PC-3 (cell line): Measurements from ENCODE around the gene COL2A1. TPM values are rescaled to one million over a fixed set of nuclear protein-coding genes. Genes with fewer than 3 reads are reported as not detected.

ENCODE experiments used
- ATAC-seq: fragments of 200-7000 bp; cut with Tn5 transposase; 2 replicates; pipeline ENCODE4 v1.9.1; 2020; ENCODE audit warnings: mild to moderate bottlenecking, moderate library complexity
- BruUV-seq: library from RNA; stranded (reverse); fragments of 400-500 nt; replicated peaks from 2 replicates; lab custom pipeline; 2021; lab: Mats Ljungman, UMichigan
- CTCF ChIA-PET: fragments of 300-600 bp; sonication (Branson Sonifier 250); formaldehyde crosslinking; loops from one replicate; lab custom pipeline; 2022; ENCODE audit warnings: antibody characterized with exemption; lab: Charles Lee
- POLR2A ChIA-PET: fragments of 300-600 bp; sonication (Branson Sonifier 250); formaldehyde crosslinking; loops from one replicate; lab custom pipeline; 2022; ENCODE audit warnings: antibody characterized with exemption; ENCODE audit not compliant: unreplicated experiment; lab: Charles Lee
- DNase-seq: peaks from one replicate; pipeline ENCODE4 v3.0.0-alpha.2; 2015
- H2AFZ ChIP-seq: fragments of 300-600 bp; sonication (generic); 2 replicates; pipeline ENCODE4 v1.6.0; 2016; ENCODE audit warnings: antibody characterized with exemption, low read length
- H3F3A ChIP-seq: fragments of 300-600 bp; sonication (generic); one replicate; pipeline ENCODE4 v1.6.0; 2017; ENCODE audit warnings: antibody characterized with exemption, low read length, control low read depth, mild to moderate bottlenecking; ENCODE audit not compliant: unreplicated experiment
- H3K27ac ChIP-seq: fragments of 300-600 bp; sonication (generic); 2 replicates; pipeline ENCODE4 v1.5.1; 2016; ENCODE audit warnings: mild to moderate bottlenecking, low read length
- H3K27me3 ChIP-seq: fragments of 300-600 bp; sonication (generic); 2 replicates; pipeline ENCODE4 v1.6.1; 2016; ENCODE audit warnings: low read length, mixed read lengths
- H3K36me3 ChIP-seq: fragments of 300-600 bp; sonication (generic); 2 replicates; pipeline ENCODE4 v1.6.1; 2016; ENCODE audit warnings: low read depth, mixed run types, low read length, mixed read lengths
- H3K4me1 ChIP-seq: fragments of 300-600 bp; sonication (generic); 2 replicates; pipeline ENCODE4 v1.5.1; 2016; ENCODE audit warnings: low read length; ENCODE audit not compliant: insufficient read depth
- H3K4me2 ChIP-seq: fragments of 300-600 bp; sonication (generic); 2 replicates; pipeline ENCODE4 v1.6.0; 2016; ENCODE audit warnings: low read length
- H3K4me3 ChIP-seq: fragments of 300-600 bp; sonication (generic); 2 replicates; pipeline ENCODE4 v1.5.1; 2016; ENCODE audit warnings: mild to moderate bottlenecking, low read length, mixed read lengths
- H3K79me2 ChIP-seq: fragments of 300-600 bp; sonication (generic); 2 replicates; pipeline ENCODE4 v1.6.1; 2017; ENCODE audit warnings: low read length, mixed read lengths
- H3K9ac ChIP-seq: fragments of 300-600 bp; sonication (generic); 2 replicates; pipeline ENCODE4 v1.6.0; 2016; ENCODE audit warnings: mild to moderate bottlenecking, low read length
- H3K9me2 ChIP-seq: fragments of 300-600 bp; sonication (generic); replicated peaks from 2 replicates; pipeline ENCODE4 v1.6.1; 2016; ENCODE audit warnings: mixed run types, low read length, mixed read lengths
- H3K9me3 ChIP-seq: fragments of 300-600 bp; sonication (generic); 2 replicates; pipeline ENCODE4 v1.6.1; 2016; ENCODE audit warnings: low read length, mixed read lengths
- H4K20me1 ChIP-seq: fragments of 300-600 bp; sonication (generic); 2 replicates; pipeline ENCODE4 v1.6.1; 2016; ENCODE audit warnings: low read length, mixed read lengths
- CTCF ChIP-seq: fragments of 300-600 bp; sonication (generic); conservative IDR thresholded peaks from 2 replicates; pipeline ENCODE4 v1.5.1; 2017; ENCODE audit warnings: antibody characterized with exemption, low read depth, mild to moderate bottlenecking, low read length
- EZH2 ChIP-seq: fragments of 300-600 bp; sonication (generic); IDR thresholded peaks from one replicate; pipeline ENCODE4 v1.6.1; 2017; ENCODE audit warnings: antibody characterized with exemption, mild to moderate bottlenecking, low read length; ENCODE audit not compliant: unreplicated experiment
- EZH2phosphoT487 ChIP-seq: fragments of 300-600 bp; sonication (generic); IDR thresholded peaks from 2 replicates; pipeline ENCODE4 v1.6.1; 2018; ENCODE audit warnings: mild to moderate bottlenecking, antibody characterized with exemption, low read length, borderline replicate concordance
- intact Hi-C: fragments of 100-400 bp; cut with micrococcal nuclease; formaldehyde crosslinking; loops from 2 replicates; pipeline ENCODE4 v1.9.0; 2023
- total RNA-seq: library from RNA; depleted of rRNA; stranded (reverse); fragments of >200 nt; gene quantifications from 2 replicates; pipeline ENCODE4 v1.2.3, GENCODE V29; 2014

Gene COL2A1
- total RNA-seq, 1 experiment from 2014 or later, result 6.7 TPM

GRCh38 chr12:48001505-48002413 lies 2.5 kb downstream of the COL2A1 start:
- DNase-seq (peak; percentile 58), ATAC-seq (peak; percentile 78)
- intact Hi-C loops, result loop anchor here (2.0 to 5.0 kb wide), 2 partner anchors 19 to 39 kb away; partner anchors contain the start of gene TMEM106C
- ChIA-PET POLR2A (interaction anchor here (0.6 kb wide), 1 partner anchor 37 kb away, joined by 4 read pairs; no protein-coding TSS in a partner anchor), CTCF (no interaction called here)
- Histone ChIP-seq H3F3A (no peaks in the 10 kb centered on the region), H3K9ac (peak overlapping the region; percentile 34), H4K20me1 (no peaks in the 10 kb centered on the region), H3K9me3 (no peaks in the 10 kb centered on the region), H3K4me2 (peak overlapping the region; percentile 93), H3K27me3 (peaks cover 37% of the 10 kb centered on the region), H3K4me3 (peak overlapping the region; percentile 72), H2AFZ (peak overlapping the region; percentile 88), H3K4me1 (peaks cover 45% of the 10 kb centered on the region), H3K79me2 (no peaks in the 10 kb centered on the region), H3K36me3 (no peaks in the 10 kb centered on the region), H3K27ac (peak overlapping the region; percentile 51), H3K9me2 (no peaks in the 10 kb centered on the region)
- no TSS peak for BruUV-seq
- no peak for TF ChIP-seq EZH2

GRCh38 chr12:48000878-48001504 lies 3.3 kb downstream of the COL2A1 start:
- Histone ChIP-seq H3K9me2 (no peaks in the 10 kb centered on the region), H3K9me3 (no peaks in the 10 kb centered on the region), H3K4me1 (peaks cover 52% of the 10 kb centered on the region), H3K27ac (peak overlapping the region; percentile 51), H3K79me2 (no peaks in the 10 kb centered on the region), H3K4me3 (peak overlapping the region; percentile 72), H3F3A (no peaks in the 10 kb centered on the region), H3K27me3 (peaks cover 37% of the 10 kb centered on the region), H2AFZ (peak overlapping the region; percentile 88), H3K36me3 (no peaks in the 10 kb centered on the region), H3K9ac (peak overlapping the region; percentile 34), H4K20me1 (no peaks in the 10 kb centered on the region), H3K4me2 (peak overlapping the region; percentile 93)
- POLR2A ChIA-PET, result no interaction called here
- no TSS peak for BruUV-seq
- no peak for TF ChIP-seq EZH2phosphoT487
- no peak for TF ChIP-seq EZH2
- TF ChIP-seq CTCF, result no peak
- CTCF ChIA-PET, result no interaction called here
- peak; percentile 63 for ATAC-seq
- DNase-seq, result peak; percentile 73
- intact Hi-C loops, result loop anchor here (2.0 to 5.0 kb wide), 2 partner anchors 20 to 39 kb away; partner anchors contain the start of gene TMEM106C

GRCh38 chr12:47999816-48000215 lies 4.5 kb downstream of the COL2A1 start:
- Histone ChIP-seq H3K27ac (no peak overlapping the region), H4K20me1 (no peaks in the 10 kb centered on the region), H3K36me3 (no peaks in the 10 kb centered on the region), H3F3A (no peaks in the 10 kb centered on the region), H3K27me3 (peaks cover 28% of the 10 kb centered on the region), H3K9ac (no peak overlapping the region), H3K4me1 (peaks cover 57% of the 10 kb centered on the region), H3K79me2 (no peaks in the 10 kb centered on the region), H2AFZ (no peak overlapping the region), H3K9me3 (no peaks in the 10 kb centered on the region), H3K9me2 (no peaks in the 10 kb centered on the region), H3K4me3 (no peak overlapping the region), H3K4me2 (no peak overlapping the region)
- TF ChIP-seq EZH2 (no peak), EZH2phosphoT487 (no peak), CTCF (no peak)
- intact Hi-C loops, result loop anchor here (2.0 to 5.0 kb wide), 2 partner anchors 21 to 38 kb away; partner anchors contain the start of gene TMEM106C
- ChIA-PET POLR2A (no interaction called here), CTCF (no interaction called here)
- ATAC-seq (no peak), DNase-seq (no peak)
- no TSS peak for BruUV-seq
